K562 (cell line): Measurements from ENCODE around the gene NCAPD2. TPM values are rescaled to one million over a fixed set of nuclear protein-coding genes. Genes with fewer than 3 reads are reported as not detected.

ENCODE experiments used
- ATF1 ChIP-seq, 2 experiments: fragments of 450-650 bp in 1 of 2; IDR thresholded peaks; 2 replicates each; pipeline ENCODE4 v1.6.1; 2016; ENCODE audit warnings: missing compliant biosample characterization in 1 of 2, missing genetic modification characterization in 1 of 2
- BRCA1 ChIP-seq, 2 experiments: fragments of 450-650 bp in 1 of 2; sonication (generic) in 1 of 2; formaldehyde crosslinking in 1 of 2; IDR thresholded peaks; 2 replicates each; pipeline versions ENCODE4 v1.5.0 to v1.6.1; 2017 to 2020; ENCODE audit warnings: mild to moderate bottlenecking in 1 of 2, missing genetic modification reagents in 1 of 2
- CREM ChIP-seq: IDR thresholded peaks from 2 replicates; pipeline ENCODE4 v1.6.1; 2014; ENCODE audit warnings: antibody characterized with exemption, low read depth
- MEIS2 ChIP-seq: fragments of 450-650 bp; IDR thresholded peaks from 2 replicates; pipeline ENCODE4 v1.6.1; 2014; ENCODE audit warnings: mild to moderate bottlenecking; ENCODE audit not compliant: partially characterized antibody
- POLR3A ChIP-seq: IDR thresholded peaks from 2 replicates; pipeline ENCODE4 v1.6.1; 2011; ENCODE audit warnings: borderline replicate concordance, mild to moderate bottlenecking, moderate library complexity; ENCODE audit not compliant: insufficient read length, insufficient read depth; ENCODE audit errors: extremely low read depth
- PYGO2 ChIP-seq: fragments of 450-650 bp; IDR thresholded peaks from 2 replicates; pipeline ENCODE4 v1.6.1; 2016; ENCODE audit warnings: mild to moderate bottlenecking, missing genetic modification characterization, moderate library complexity, missing compliant biosample characterization
- RBM39 ChIP-seq: fragments of 200-400 bp; formaldehyde crosslinking; optimal IDR thresholded peaks from 2 replicates; pipeline ENCODE3; 2018; ENCODE audit warnings: low read depth, low read length
- SMARCA4 ChIP-seq: fragments of 450-650 bp; IDR thresholded peaks from 2 replicates; pipeline ENCODE4 v1.6.1; 2016
- SPI1 ChIP-seq: IDR thresholded peaks from 2 replicates; pipeline ENCODE4 v1.6.1; 2011; ENCODE audit warnings: low read depth, low read length, control low read depth, borderline replicate concordance
- SREBF1 ChIP-seq: fragments of 150-350 bp; IDR thresholded peaks from 2 replicates; pipeline ENCODE4 v1.6.1; 2014; ENCODE audit warnings: antibody characterized with exemption, low read depth, low read length, borderline replicate concordance
- XRCC3 ChIP-seq: fragments of 450-650 bp; IDR thresholded peaks from 2 replicates; pipeline ENCODE4 v1.6.1; 2017; ENCODE audit warnings: mild to moderate bottlenecking, moderate library complexity
- ZNF316 ChIP-seq: fragments of 450-650 bp; IDR thresholded peaks from 2 replicates; pipeline ENCODE4 v1.6.1; 2016
- ZNF778 ChIP-seq: fragments of 450-650 bp; formaldehyde crosslinking; IDR thresholded peaks from 2 replicates; pipeline ENCODE4 v1.4.0; 2020; ENCODE audit warnings: mild to moderate bottlenecking, moderate library complexity
- polyA plus RNA-seq, 8 experiments: library from polyadenylated mRNA; depleted of rRNA in 4 of 8; stranded (reverse) in 5 of 8; unstranded in 3 of 8; fragments of >200 nt; fragmentation: Nextera tagmentation in 2 of 8; fragmentation: Illumina TruSeq in 1 of 8; extraction: Ambion mirVana in 2 of 8; extraction: Trizol in 1 of 8; gene quantifications; 2 replicates each; pipeline versions ENCODE4 v1.2.1 to v1.2.3, GENCODE V29; 2011 to 2014; ENCODE audit warnings: inconsistent platforms in 1 of 8, missing spikeins in 1 of 8
- total RNA-seq, 7 experiments: library from RNA; depleted of rRNA in 6 of 7; stranded (reverse); fragments of >200 nt in 6 of 7; fragmentation: Illumina TruSeq in 2 of 7; extraction: Trizol in 2 of 7; gene quantifications; 2 replicates each; pipeline versions ENCODE4 v1.2.1 to v1.2.3, GENCODE V29; 2011 to 2021; ENCODE audit warnings: low replicate concordance in 1 of 7
- TF ChIP-seq, protein P1 (sequence below): sonication (generic); formaldehyde crosslinking; IDR thresholded peaks from 2 replicates; pipeline ENCODE4 v1.8.0; 2023; ENCODE audit warnings: mild to moderate bottlenecking, missing genetic modification reagents
- TF ChIP-seq, protein P2 (sequence below): fragments of 450-650 bp; IDR thresholded peaks from 2 replicates; pipeline ENCODE4 v1.6.1; 2016; ENCODE audit warnings: borderline replicate concordance

The NCAPD2 gene
- total and polyA plus RNA-seq, 9 of the 15 experiments (the other 6 are each of a cell fraction or from before 2014, with no cell fraction given): 16.9 to 93.7 (median 68.3) TPM

DNA sequence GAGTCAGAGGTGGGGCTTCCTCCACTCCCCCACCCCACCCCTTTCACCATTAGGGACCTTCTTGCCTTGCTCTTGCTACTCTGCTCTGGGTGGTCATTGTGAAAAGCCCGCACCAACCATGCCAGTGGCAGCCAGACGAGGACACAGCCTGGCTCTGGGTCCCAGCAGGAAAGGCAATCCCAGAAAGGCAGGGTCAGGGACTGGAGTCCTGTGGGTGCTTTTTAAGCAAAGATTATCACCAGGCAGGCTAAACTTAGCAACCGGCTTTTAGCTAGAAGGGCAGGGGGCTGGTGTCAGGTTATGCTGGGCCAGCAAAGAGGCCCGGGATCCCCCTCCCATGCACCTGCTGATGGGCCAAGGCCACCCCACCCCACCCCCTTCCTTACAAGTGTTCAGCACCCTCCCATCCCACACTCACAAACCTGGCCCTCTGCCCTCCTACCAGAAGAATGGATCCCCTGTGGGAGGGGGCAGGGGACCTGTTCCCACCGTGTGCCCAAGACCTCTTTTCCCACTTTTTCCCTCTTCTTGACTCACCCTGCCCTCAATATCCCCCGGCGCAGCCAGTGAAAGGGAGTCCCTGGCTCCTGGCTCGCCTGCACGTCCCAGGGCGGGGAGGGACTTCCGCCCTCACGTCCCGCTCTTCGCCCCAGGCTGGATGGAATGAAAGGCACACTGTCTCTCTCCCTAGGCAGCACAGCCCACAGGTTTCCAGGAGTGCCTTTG, 39.2 kb downstream of the NCAPD2 start (continued):
- TF ChIP-seq MEIS2 (no peak), SREBF1 (no peak), RBM39 (no peak), SMARCA4 (no peak), SPI1 (peak; percentile 75), ATF1 (CRISPR knock-in tag; IDR thresholded peaks at IDR 0.05) (no peak), ATF1 (tag; IDR thresholded peaks at IDR 0.05) (peak; percentile 41; the same call in 1 of the 2 replicates), XRCC3 (no peak), BRCA1 (IDR thresholded peaks at IDR 0.05) (no peak), BRCA1 (CRISPR knock-in tag; IDR thresholded peaks at IDR 0.05) (no peak), POLR3A (no peak), CREM (peak; percentile 21; the same call in 1 of the 2 replicates), ZNF778 (CRISPR knock-in tag) (no peak), ZNF316 (no peak), PYGO2 (tag) (no peak)
- TF ChIP-seq, protein P1, sequence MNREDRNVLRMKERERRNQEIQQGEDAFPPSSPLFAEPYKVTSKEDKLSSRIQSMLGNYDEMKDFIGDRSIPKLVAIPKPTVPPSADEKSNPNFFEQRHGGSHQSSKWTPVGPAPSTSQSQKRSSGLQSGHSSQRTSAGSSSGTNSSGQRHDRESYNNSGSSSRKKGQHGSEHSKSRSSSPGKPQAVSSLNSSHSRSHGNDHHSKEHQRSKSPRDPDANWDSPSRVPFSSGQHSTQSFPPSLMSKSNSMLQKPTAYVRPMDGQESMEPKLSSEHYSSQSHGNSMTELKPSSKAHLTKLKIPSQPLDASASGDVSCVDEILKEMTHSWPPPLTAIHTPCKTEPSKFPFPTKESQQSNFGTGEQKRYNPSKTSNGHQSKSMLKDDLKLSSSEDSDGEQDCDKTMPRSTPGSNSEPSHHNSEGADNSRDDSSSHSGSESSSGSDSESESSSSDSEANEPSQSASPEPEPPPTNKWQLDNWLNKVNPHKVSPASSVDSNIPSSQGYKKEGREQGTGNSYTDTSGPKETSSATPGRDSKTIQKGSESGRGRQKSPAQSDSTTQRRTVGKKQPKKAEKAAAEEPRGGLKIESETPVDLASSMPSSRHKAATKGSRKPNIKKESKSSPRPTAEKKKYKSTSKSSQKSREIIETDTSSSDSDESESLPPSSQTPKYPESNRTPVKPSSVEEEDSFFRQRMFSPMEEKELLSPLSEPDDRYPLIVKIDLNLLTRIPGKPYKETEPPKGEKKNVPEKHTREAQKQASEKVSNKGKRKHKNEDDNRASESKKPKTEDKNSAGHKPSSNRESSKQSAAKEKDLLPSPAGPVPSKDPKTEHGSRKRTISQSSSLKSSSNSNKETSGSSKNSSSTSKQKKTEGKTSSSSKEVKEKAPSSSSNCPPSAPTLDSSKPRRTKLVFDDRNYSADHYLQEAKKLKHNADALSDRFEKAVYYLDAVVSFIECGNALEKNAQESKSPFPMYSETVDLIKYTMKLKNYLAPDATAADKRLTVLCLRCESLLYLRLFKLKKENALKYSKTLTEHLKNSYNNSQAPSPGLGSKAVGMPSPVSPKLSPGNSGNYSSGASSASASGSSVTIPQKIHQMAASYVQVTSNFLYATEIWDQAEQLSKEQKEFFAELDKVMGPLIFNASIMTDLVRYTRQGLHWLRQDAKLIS (CRISPR knock-in tag): no peak; the same call in 1 of the 2 replicates
- TF ChIP-seq, protein P2, sequence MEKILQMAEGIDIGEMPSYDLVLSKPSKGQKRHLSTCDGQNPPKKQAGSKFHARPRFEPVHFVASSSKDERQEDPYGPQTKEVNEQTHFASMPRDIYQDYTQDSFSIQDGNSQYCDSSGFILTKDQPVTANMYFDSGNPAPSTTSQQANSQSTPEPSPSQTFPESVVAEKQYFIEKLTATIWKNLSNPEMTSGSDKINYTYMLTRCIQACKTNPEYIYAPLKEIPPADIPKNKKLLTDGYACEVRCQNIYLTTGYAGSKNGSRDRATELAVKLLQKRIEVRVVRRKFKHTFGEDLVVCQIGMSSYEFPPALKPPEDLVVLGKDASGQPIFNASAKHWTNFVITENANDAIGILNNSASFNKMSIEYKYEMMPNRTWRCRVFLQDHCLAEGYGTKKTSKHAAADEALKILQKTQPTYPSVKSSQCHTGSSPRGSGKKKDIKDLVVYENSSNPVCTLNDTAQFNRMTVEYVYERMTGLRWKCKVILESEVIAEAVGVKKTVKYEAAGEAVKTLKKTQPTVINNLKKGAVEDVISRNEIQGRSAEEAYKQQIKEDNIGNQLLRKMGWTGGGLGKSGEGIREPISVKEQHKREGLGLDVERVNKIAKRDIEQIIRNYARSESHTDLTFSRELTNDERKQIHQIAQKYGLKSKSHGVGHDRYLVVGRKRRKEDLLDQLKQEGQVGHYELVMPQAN: 0 out of 2 replicates have a peak, but pooled peaks have one; percentile 32
- TF ChIP-seq, all 486 proteins: peak for 16
